Activated CD4-positive, alpha-beta T cell treated with anti-CD3 and anti-CD28 coated beads, Interleukin-2, Interleukin-4, amounts not matched to agents 100 ng/mL and 50 ng/mL, durations not matched to agents 16 hours and 8 hours (primary cell): ENCODE measurements around the gene OR11L1.

ENCODE experiments used
- DNase-seq: peaks from one replicate; pipeline ENCODE4 v3.0.0-alpha.2; 2020; ENCODE audit warnings: low spot score

Gene OR11L1, protein sequence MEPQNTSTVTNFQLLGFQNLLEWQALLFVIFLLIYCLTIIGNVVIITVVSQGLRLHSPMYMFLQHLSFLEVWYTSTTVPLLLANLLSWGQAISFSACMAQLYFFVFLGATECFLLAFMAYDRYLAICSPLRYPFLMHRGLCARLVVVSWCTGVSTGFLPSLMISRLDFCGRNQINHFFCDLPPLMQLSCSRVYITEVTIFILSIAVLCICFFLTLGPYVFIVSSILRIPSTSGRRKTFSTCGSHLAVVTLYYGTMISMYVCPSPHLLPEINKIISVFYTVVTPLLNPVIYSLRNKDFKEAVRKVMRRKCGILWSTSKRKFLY

DNA sequence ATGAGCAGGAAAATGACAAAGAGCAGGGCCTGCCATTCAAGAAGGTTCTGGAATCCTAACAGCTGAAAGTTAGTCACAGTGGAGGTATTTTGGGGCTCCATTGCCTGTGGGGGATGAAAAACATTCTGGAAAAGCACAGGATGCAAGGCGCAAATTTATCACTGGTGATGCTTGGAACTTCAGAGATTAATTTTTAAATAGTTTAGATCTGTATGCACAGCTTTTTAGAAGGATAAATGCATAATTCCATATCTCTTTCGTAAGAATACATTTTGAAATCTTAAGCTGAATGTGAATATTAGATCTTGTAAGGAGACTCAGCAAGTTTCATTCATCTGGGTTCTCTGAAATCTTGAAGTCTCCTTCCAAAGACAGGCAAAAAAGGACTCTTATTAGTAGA lies at the start of gene OR11L1:
OR11L1 (minus strand) TSS at position 101 of the 400 bp plus-strand sequence; CDS start at position 101, 0 bp downstream.
- no peak for DNase-seq

DNA sequence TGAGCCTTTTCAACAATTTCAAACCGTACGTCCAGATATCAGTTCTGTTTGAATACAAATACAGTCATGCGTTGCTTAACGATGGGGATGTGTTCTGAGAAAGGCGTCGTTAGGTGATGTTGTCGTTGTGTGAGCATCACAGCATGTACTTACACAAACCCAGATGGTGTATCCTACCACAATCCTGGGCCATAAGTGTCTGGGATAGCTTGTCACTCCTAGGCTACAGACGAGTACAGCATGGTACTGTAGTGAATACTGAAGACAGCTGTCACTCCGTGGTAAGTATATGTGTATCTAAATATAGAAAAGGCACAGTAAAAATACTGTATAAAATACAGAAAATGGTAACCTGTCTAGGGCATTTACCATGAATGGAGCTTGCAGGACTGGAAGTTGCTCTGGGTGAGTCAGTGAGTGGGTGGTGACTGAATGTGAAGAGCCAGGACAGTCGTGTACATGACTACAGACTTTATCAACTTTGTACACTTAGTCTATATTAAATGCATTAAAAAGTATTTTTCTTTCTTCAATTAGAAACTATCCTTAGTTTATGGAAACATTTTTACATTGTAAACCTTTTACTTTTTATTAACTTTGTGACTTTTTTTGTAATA lies 43.2 kb upstream of the OR11L1 start:
- no peak for DNase-seq

DNA sequence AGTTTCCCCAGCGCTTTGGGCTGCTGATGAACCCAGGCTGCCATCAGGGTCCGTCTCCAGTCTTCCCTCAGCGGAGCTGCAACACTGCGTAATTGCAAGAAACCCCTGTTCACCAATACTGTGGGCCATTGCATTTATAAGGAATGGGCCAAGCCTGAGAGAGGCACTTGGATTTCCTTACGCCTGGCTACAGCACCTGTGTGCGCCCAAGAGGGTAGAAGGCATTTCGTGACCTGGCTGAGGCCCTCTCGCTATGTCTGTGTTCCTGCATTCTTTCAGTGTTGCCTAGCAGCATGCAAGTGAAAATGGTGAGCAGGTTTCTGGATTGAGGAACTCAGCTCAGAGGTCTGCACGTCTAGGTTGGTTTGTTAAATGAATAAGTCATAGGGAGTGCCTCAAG lies 41.6 kb upstream of the OR11L1 start:
- DNase-seq: no peak

DNA sequence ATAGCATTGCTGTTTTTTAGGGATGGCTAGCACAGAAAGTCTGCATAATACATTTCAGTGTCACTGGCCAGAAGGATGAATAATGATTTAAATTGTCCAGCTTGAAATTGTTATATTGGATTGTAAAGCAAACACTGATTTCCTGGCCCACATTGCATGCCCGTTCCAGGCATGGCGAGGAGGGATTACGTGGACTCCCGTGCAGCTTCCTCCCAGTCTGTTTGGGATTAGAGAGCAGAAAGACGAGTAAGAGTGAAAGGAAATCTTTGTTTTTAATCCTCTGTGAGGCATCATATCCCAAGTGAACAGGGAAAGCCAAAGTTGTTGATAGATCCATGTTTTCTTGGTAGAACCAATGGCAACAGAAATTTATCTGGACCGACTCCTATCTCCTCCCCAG lies 23.7 kb upstream of the OR11L1 start:
- DNase-seq: no peak

DNA sequence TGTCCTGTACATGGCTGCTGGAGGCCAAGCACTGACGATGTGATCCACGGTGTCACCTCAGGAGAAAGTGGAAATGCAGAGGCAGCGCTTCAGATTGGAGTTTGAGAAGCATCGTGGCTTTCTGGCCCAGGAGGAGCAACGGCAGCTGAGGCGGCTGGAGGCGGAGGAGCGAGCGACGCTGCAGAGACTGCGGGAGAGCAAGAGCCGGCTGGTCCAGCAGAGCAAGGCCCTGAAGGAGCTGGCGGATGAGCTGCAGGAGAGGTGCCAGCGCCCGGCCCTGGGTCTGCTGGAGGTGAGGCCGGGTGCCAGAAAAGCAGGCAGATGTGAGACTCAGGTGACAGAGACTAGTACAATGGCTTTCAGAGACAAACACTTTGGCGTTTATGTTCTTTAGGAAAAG lies 22.9 kb upstream of the OR11L1 start:
- no peak for DNase-seq

DNA sequence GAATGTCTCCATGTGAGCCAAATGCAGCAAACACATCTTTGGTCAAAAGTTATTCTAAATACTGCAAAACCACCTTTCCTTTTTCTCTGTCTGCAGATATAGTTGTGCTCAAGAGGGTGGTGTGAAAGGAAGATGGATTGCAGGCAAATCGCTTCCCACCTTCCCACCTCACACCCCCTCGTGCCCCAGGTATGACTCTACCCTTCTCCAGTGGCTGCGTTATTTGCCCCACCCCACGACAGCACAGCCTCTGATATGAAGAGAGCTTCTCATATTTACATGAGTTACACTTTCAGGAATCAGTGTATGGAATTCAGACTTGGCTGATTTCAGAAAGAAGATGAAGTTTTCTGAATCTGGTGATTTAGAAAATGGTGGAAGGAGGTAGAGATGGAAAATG lies 21.1 kb upstream of the OR11L1 start:
- no peak for DNase-seq

DNA sequence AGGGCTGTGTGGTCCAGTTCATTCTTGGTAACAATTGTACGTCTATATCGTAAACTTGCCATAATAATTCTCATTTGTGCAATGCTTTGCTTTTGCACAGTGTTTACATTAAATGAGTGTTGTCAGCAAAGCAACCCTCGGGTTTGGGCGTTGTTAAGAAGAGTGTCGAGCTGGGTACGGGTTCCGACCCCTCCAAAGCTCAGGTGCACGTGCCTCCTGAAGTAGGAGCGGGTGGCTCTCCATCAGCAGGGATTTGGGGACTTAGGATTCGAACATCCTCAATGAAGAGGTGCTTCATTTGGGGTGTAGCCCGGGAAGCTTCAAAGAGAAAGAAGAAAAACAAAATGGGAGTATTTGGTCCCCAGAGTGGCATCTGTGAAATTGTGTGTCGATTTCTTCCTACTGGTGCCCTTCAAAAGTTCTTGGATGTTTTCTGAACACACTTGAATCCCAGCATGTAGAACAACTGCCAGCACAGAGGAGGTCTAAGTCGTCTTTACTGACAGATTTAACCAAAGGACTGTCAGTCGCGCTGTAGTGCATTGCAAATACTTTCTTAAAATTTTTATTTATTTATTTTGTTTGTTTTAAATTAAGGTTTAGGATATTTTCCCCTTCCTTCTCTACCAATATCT lies 16.4 kb upstream of the OR11L1 start:
- DNase-seq: no peak

DNA sequence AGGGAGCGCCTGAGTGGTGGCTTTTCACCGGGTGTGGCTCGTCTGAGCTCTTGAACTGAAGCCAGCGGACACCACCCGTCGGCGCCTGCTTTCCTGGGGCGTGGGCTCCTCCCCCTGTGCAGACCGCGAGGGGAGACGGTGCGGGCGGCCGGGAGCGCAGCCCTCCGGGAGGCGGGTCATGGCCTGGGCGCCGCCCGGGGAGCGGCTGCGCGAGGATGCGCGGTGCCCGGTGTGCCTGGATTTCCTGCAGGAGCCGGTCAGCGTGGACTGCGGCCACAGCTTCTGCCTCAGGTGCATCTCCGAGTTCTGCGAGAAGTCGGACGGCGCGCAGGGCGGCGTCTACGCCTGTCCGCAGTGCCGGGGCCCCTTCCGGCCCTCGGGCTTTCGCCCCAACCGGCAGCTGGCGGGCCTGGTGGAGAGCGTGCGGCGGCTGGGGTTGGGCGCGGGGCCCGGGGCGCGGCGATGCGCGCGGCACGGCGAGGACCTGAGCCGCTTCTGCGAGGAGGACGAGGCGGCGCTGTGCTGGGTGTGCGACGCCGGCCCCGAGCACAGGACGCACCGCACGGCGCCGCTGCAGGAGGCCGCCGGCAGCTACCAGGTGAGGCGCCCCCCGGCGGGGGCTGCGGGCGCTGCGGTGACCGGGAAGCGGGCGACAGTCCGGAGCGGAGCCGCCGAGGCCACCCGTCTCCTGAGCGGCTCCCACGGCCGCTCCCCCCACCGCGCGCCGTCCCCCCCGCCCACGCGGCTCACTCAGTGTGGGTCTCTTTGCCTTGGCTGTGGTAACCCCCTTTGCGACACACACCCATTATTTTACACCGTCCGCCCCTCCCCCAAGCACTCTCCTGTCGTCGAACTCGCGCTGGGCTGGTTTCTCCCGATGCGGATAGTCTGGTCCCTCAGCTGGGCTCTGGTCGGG lies 15.6 kb upstream of the OR11L1 start, which contains the start of gene TRIM58:
TRIM58 (plus strand) TSS at position 119 of the 916 bp plus-strand sequence; CDS start at position 179, 60 bp downstream.
- DNase-seq: peak; percentile 7

DNA sequence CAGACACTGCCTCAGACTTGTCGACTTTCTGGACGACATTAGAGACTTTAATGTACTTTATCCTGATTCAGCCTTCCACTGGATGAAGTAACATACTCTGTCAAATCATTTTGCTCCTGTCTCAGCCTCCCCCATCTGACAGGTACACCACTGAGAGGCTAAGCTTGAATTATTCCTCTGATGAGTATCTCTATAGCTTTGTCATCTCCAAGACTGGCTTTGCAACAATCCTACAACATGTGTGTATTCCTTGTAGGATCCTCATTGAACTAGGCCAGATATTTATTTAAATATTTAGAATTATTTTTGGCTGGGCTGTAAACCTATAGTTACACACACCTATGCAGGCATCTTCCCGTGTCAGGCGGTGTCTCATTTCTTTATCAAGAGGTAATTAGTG lies 14.2 kb upstream of the OR11L1 start:
- DNase-seq: no peak

DNA sequence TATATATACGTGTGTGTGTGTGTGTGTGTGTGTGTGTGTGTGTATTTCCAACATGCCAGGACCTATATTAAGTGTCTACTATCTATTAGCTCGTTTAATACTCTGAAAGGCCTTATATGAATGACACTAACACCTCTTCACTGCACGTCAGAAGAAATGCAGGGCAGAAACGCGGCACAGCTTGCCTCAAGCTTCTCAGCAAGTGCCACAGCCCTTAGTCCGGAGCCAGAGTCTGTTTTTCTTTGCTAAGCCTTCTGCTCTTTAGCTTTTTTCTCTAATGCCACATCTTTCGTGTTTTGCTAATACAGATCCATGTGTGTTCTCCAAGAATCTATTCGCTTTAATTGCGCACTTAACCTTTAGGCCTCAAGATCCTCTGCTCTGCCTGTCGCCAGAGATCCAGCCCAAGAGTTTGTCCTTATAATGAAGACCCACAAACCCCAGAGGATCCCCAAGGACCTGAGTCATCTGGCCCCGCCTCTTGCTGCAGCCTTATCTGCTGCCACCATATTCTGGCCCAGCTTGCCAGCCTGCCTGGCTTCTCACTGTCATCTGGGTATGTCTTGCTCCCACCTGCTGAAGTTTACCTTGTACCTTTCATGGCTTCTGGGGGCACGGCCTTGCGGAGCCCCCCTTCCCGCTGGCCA lies 13.3 kb upstream of the OR11L1 start:
- no peak for DNase-seq

DNA sequence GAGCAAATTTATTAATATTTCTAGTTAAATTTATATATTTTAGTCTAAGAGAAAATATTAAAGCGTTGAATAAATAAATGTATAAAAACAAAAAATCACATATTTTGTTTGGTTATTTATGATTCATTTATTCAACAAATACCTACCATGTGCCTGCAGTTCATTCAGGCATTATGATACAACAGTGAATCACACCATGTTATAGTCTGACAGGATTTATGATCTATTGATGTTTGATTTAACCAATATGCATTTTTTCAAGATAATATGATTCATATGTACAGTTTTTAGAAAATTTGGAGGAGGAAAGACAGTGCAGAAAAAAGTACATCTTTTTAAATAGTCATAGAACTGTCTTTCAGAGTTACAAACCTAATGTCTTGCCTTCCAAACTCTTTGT lies 7.9 kb upstream of the OR11L1 start:
- DNase-seq: no peak

DNA sequence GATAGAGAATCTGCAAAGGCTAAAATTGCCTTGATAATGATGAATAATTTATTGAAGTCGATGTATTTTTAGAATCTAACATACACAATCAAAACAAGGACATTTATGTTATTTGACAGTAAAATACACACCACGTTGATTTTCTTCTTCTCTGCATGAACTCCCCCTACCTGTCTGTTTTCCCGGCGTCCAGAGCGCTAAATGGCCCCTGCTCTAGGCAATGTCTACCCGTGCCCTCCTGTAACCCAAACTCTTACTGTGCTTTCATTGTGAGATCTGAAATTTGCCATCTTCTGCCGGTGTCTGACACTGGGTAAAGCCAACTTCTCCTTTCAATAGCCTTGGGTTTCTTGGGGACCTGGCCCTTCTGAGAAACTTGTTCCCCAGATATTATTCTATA lies 6.7 kb upstream of the OR11L1 start:
- no peak for DNase-seq

DNA sequence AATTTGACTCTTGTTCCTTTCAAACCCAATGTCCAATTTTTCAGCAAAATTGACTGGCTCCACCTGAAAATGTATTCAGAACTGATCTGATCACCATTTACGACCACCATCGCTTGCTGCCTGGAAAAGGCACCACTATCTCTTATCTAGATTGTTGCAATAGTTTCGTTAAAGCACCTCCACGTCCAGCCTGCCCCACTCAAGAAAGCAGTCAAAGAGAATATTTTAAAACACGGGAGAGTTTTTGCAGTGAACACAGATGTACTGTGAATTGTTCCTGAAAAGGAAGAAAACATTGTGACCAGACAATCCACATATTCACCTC lies 4.0 kb upstream of the OR11L1 start:
- DNase-seq: no peak

DNA sequence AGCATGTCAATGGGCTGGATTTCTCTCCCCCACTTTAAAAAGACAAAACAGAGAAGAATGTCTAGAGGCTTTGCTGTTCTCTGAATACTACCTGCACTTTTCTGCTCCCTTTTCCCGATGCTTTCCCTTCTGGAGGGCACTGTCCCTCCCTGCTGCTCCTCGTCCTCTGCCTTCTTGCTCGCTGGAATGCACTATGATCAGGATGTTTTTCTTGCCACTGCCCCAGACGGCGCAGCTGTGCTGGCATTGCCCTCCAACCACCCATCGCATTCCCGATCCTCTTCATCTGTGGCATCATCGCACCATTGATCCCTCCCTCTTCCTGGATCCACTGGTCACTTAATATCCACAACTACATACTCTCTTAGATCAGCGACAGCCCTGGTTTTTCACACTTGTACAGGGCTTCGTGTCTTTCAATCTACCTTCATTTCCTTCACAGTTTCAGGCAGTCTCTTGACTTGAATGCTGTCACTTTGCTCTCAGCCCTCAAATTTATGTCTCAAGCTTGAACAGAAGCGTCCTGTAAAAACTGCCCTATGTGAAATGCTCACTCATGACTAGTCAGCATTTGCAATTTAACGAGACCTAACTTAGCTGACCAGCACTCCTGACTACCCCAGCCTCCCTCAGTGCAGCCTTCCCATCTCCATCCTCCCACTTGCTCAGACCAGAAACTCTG lies 3.5 kb upstream of the OR11L1 start:
- DNase-seq: no peak

DNA sequence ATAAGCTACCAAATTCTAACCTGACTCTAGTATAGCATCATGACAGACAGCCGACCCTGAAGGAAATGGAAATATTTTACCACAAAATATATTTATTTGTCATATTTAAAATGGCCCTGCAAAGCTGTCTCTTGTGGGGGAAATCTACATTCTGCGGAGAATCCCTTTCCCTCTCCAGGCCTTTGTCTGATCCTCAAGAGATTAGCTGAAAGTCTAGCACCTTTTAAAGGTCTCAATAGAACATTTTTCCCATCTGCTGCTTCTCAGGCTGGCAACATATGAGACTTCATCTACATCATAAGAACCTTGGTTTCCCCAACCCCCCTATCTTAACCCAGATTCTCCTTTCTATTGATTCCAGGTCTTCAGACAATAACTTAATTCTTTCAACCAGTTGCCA lies 1.7 kb upstream of the OR11L1 start:
- no peak for DNase-seq

DNA sequence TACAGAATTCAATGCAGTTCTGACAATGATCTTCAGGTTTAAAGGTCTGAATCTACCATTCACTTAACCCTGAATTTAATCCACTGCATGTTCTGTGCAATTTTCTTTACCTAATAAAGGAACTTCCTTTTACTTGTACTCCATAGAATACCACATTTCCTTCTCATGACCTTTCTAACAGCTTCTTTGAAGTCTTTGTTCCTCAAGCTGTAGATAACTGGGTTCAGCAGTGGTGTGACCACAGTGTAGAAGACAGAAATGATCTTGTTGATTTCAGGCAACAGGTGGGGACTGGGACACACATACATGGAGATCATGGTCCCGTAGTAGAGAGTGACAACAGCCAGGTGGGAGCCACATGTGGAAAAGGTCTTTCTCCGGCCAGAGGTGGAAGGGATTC lies 878 bp downstream of the OR11L1 start:
- no peak for DNase-seq

DNA sequence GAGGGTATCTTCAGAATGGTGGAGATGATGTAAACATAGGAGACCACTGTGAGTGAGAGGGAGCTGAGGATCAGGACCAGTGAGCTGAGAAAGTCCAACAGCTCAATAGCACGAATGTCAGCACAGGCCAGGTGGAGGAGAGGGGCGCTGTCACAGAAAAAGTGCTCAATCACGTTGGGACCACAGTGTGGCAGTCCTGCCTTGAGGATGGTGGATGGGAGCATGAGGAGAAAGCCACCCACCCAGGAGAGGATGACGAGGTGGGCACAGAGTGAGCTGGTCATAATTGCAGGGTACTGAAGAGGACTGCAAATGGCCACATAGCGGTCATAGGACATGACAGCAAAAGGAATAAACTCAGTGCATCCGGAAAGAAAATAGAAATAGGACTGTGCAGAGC lies 8.1 kb downstream of the OR11L1 start:
- DNase-seq: no peak

DNA sequence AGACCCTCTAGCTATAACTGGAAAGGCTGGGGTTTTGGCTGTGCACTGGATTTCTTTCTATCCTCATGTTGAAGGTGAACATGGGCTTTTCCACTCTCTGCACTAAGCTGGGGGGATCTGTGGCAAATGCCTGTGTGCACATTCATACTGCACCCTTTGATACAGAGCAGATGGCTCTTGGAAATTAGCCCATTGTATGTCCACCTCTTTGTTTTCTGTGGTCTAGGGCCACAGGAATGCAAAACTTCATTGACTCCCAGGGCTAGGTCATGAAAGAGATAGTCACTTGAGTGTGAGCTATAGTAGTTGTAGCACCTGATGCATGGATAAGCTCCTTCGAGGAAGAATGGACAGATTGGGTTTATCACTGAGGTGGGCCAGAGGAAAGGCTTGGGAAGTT lies 12.0 kb downstream of the OR11L1 start:
- DNase-seq: no peak

DNA sequence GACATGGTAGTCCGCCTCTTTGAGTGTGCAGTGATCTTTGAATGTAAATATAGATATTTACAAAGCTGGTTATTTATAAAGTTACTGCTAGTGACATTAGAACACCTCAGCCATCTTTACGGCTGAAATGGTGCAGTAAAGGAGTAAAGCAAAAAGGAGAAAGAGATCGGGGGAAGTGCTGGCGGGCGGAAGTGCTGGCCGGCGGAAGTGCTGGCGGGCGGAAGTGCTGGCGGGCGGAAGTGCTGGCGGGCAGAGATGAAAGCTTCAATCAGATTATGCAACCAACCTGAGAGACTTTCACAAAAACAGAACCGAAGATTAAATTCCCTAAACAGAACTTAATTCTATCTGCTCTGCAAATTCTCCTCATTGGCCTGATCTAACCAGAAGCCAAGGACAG lies 16.3 kb downstream of the OR11L1 start:
- no peak for DNase-seq

DNA sequence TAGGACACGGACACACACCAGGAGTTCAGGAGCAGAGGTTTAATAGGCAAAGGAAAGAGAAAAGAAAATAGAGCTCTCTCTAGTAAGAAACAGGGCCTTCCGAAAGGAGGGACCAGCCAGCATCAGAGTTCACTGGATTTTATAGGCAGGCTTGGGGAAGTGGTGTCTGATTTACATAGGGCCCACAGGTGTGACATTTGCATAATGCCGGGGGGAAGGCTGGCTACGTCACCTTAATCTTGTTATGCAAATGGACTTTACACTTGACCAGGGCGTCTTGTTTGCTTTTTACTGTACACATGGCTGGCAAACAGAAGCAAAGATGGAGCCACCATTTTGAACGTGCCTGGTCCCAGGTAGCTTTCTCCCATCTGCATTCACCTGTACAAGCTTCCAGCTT lies 17.7 kb downstream of the OR11L1 start, which contains the start of gene OR14A16:
OR14A16 (minus strand) TSS at position 97 of the 400 bp plus-strand sequence. CDS start 8,390 bp downstream, outside the sequence.
- DNase-seq: no peak

DNA sequence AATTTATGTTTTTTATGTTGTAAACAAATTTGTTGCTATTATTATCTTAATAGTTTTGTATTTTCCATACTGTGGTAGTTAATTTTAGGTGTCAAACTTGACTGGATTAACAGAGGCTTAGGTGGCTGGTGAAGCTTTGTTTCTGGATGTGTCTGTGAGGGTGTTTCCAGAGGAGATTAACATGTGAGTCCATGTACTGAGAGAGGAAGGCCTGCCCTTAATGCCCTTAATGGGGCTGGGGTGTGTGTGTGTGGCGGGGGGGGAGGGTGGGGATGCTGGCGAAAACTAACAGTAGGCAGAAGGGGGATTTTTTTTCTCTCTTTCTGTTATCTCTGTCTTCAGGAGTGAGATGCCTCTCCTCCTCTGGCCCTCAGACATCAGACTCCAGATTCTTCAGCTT lies 19.6 kb downstream of the OR11L1 start:
- DNase-seq: no peak
